ENCODE results near the gene MKLN1. TPM values are rescaled to one million over a fixed set of nuclear protein-coding genes. Genes with fewer than 3 reads are reported as not detected.

MKLN1 gene
- polyA plus RNA-seq, 1 experiment, result 25.6 TPM

- DNase-seq (ENCODE audit: low read depth), result no peak
- TF ChIP-seq CTCF (IDR thresholded peaks at IDR 0.05; ENCODE audit: insufficient read depth, low read depth, low read length), result no peak
- H3K27me3 ChIP-seq (ENCODE audit: control insufficient read depth, insufficient read depth, low read length), result peaks cover 3% of the 10 kb centered on the region; the same call in 1 of the 2 replicates
- ChIA-PET CTCF (interaction anchor here (0.6 to 1.8 kb wide), 5 partner anchors 12 to 531 kb away, joined by 3 to 4 read pairs (median 3); no protein-coding TSS in a partner anchor), POLR2A (no interaction called here)
- no peak overlapping the region for H3K4me3 ChIP-seq (ENCODE audit: low read depth, low read length)
- no peaks in the 10 kb centered on the region for H3K36me3 ChIP-seq (ENCODE audit: control insufficient read depth, insufficient read depth, low read length)
Observed at GRCh38 chr7:131527456-131527855, 199.8 kb downstream of the MKLN1 start.

GRCh38 chr7:131529179-131529578, 201.5 kb downstream of the MKLN1 start:
- CTCF ChIA-PET, result interaction anchor here (1.0 kb wide), 1 partner anchor 21 kb away, joined by 3 read pairs; no protein-coding TSS in a partner anchor

GRCh38 chr7:131529617-131530016, 201.9 kb downstream of the MKLN1 start:
- Histone ChIP-seq H3K27me3 (ENCODE audit: control insufficient read depth, insufficient read depth, low read length) (peaks cover 3% of the 10 kb centered on the region; the same call in 1 of the 2 replicates), H3K36me3 (ENCODE audit: control insufficient read depth, insufficient read depth, low read length) (no peaks in the 10 kb centered on the region), H3K4me3 (ENCODE audit: low read depth, low read length) (no peak overlapping the region)
- ChIA-PET CTCF (no interaction called here), POLR2A (no interaction called here)
- no peak for TF ChIP-seq CTCF (IDR thresholded peaks at IDR 0.05; ENCODE audit: insufficient read depth, low read depth, low read length)
- no peak for DNase-seq (ENCODE audit: low read depth)

More at GRCh38 chr7:131529179-131529578, 201.5 kb downstream of the MKLN1 start:
- H3K4me3 ChIP-seq (ENCODE audit: low read depth, low read length), result no peak overlapping the region
- POLR2A ChIA-PET, result no interaction called here
- TF ChIP-seq CTCF (IDR thresholded peaks at IDR 0.05; ENCODE audit: insufficient read depth, low read depth, low read length), result no peak
- peaks cover 3% of the 10 kb centered on the region; the same call in 1 of the 2 replicates for H3K27me3 ChIP-seq (ENCODE audit: control insufficient read depth, insufficient read depth, low read length)
- no peak for DNase-seq (ENCODE audit: low read depth)
- H3K36me3 ChIP-seq (ENCODE audit: control insufficient read depth, insufficient read depth, low read length), result no peaks in the 10 kb centered on the region

- no peak for TF ChIP-seq CTCF (IDR thresholded peaks at IDR 0.05; ENCODE audit: insufficient read depth, low read depth, low read length)
- POLR2A ChIA-PET, result no interaction called here
- Histone ChIP-seq H3K27me3 (ENCODE audit: control insufficient read depth, insufficient read depth, low read length) (peaks cover 3% of the 10 kb centered on the region; the same call in 1 of the 2 replicates), H3K4me3 (ENCODE audit: low read depth, low read length) (no peak overlapping the region), H3K36me3 (ENCODE audit: control insufficient read depth, insufficient read depth, low read length) (no peaks in the 10 kb centered on the region)
- DNase-seq (ENCODE audit: low read depth), result no peak
- CTCF ChIA-PET, result no interaction called here
Observed at GRCh38 chr7:131530137-131530536, 202.5 kb downstream of the MKLN1 start.

- Histone ChIP-seq H3K36me3 (ENCODE audit: control insufficient read depth, insufficient read depth, low read length) (no peaks in the 10 kb centered on the region), H3K4me3 (ENCODE audit: low read depth, low read length) (no peak overlapping the region), H3K27me3 (ENCODE audit: control insufficient read depth, insufficient read depth, low read length) (peaks cover 3% of the 10 kb centered on the region; the same call in 1 of the 2 replicates)
- ChIA-PET CTCF (interaction anchor here (1.0 kb wide), 1 partner anchor 14 kb away, joined by 3 read pairs; no protein-coding TSS in a partner anchor), POLR2A (no interaction called here)
- DNase-seq (ENCODE audit: low read depth), result no peak
- TF ChIP-seq CTCF (IDR thresholded peaks at IDR 0.05; ENCODE audit: insufficient read depth, low read depth, low read length), result no peak
Observed at GRCh38 chr7:131532570-131533091, 205.0 kb downstream of the MKLN1 start.
